Right lobe of liver (tissue), 4 donors: ENCODE results near the gene BCL6B.

Experiments
- CTCF ChIP-seq, 4 donors: fragments of 200-600 bp in 3 of 4; fragments of 450-650 bp in 1 of 4; IDR thresholded peaks; one replicate each; pipeline versions ENCODE4 v1.5.1 to v1.8.0; 2016 to 2022; ENCODE audit warnings: antibody characterized with exemption in 4 of 4, mild to moderate bottlenecking in 2 of 4
- POLR2A ChIP-seq: fragments of 450-650 bp; IDR thresholded peaks from one replicate; pipeline ENCODE4 v1.6.1; 2017; ENCODE audit warnings: antibody characterized with exemption, mild to moderate bottlenecking
- donor health status: DM: no; HTN: no; CAD: no.
- donor health status: DM: no; HTN: no; CAD: no.
- donor health status: DM: no; HTN: yes; CAD: no.

GRCh38 chr17:7011415-7011814, 11.4 kb upstream of the BCL6B start:
- no peak for TF ChIP-seq CTCF (IDR thresholded peaks at IDR 0.05)
- no peak for TF ChIP-seq POLR2A
